Measurements from ENCODE around the gene DEXI. TPM values are rescaled to one million over a fixed set of nuclear protein-coding genes. Genes with fewer than 3 reads are reported as not detected.

Gene DEXI
- total and polyA plus RNA-seq, 2 of the 13 experiments (the other 11 are each of a cell fraction or from before 2014, with no cell fraction given), result 51.5 to 70.4 TPM

DNA sequence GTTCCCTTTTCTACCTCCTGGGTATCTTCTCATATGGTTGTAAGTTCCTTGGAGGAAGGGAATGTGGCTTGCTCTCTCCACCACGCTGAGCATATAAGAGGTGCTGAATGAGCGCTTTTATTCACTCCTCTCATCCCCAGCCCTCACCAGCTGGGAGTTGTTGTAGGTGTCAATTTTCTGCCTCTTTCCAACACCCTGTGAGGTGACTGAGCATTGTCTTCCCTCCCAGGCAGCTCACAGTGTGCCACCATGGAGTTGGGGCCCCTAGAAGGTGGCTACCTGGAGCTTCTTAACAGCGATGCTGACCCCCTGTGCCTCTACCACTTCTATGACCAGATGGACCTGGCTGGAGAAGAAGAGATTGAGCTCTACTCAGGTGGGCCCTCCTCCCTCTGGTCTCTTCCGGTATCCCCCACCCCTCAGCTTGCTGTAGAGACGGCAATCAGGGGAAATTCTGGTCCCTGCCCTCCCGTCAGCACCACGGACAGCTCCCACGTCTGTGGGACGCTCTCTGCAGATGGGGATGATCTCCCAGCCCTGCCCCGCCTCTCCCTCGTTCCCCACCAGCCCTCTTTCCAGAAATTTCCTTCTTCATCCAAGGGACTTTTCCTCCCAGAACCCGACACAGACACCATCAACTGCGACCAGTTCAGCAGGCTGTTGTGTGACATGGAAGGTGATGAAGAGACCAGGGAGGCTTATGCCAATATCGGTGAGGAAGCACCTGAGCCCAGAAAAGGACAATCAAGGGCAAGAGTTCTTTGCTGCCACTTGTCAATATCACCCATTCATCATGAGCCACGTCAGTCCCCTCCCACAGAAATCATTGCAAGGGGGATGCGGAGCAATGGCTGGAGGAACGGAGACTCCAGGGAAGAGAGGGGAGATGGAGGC lies 47.0 kb downstream of the DEXI start (continued):
- no peak for TF ChIP-seq EP300 (IDR thresholded peaks at IDR 0.05; ENCODE audit: low read depth in 2 of 2, low read length in 2 of 2)
- no peak for TF ChIP-seq EP300 (CRISPR knock-in tag; IDR thresholded peaks at IDR 0.05; ENCODE audit: borderline replicate concordance)
- TF ChIP-seq ZNF570 (CRISPR knock-in tag; IDR thresholded peaks at IDR 0.05; ENCODE audit: borderline replicate concordance), result no peak
- peak; percentile 96 for TF ChIP-seq NFKBIZ (CRISPR knock-in tag; IDR thresholded peaks at IDR 0.05)
- TF ChIP-seq, protein P1, sequence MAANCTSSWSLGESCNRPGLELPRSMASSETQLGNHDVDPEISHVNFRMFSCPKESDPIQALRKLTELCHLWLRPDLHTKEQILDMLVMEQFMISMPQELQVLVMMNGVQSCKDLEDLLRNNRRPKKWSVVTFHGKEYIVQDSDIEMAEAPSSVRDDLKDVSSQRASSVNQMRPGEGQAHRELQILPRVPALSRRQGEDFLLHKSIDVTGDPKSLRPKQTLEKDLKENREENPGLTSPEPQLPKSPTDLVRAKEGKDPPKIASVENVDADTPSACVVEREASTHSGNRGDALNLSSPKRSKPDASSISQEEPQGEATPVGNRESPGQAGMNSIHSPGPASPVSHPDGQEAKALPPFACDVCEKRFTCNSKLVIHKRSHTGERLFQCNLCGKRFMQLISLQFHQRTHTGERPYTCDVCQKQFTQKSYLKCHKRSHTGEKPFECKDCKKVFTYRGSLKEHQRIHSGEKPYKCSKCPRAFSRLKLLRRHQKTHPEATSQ (CRISPR knock-in tag; IDR thresholded peaks at IDR 0.05; ENCODE audit: borderline replicate concordance), result no peak
- TF ChIP-seq KLF15 (CRISPR knock-in tag; IDR thresholded peaks at IDR 0.05; ENCODE audit: borderline replicate concordance), result no peak
- no peak for TF ChIP-seq NCOR1 (IDR thresholded peaks at IDR 0.05; ENCODE audit: borderline replicate concordance, low read length)
- TF ChIP-seq, protein P2, sequence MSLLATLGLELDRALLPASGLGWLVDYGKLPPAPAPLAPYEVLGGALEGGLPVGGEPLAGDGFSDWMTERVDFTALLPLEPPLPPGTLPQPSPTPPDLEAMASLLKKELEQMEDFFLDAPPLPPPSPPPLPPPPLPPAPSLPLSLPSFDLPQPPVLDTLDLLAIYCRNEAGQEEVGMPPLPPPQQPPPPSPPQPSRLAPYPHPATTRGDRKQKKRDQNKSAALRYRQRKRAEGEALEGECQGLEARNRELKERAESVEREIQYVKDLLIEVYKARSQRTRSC (CRISPR knock-in tag; IDR thresholded peaks at IDR 0.05; ENCODE audit: low read depth), result peak; percentile 87; the same call in 1 of the 2 replicates
- peak; percentile 74 for TF ChIP-seq RXRB (CRISPR knock-in tag; IDR thresholded peaks at IDR 0.05; ENCODE audit: borderline replicate concordance)
- no peak for TF ChIP-seq RAD51 (IDR thresholded peaks at IDR 0.05; ENCODE audit: borderline replicate concordance)
- no peak for TF ChIP-seq ZNF180 (CRISPR knock-in tag; IDR thresholded peaks at IDR 0.05; ENCODE audit: borderline replicate concordance, low read depth)
- TF ChIP-seq CCDC6 (CRISPR knock-in tag; IDR thresholded peaks at IDR 0.05), result peak; percentile 77; the same call in 1 of the 2 replicates
- TF ChIP-seq, protein P3, sequence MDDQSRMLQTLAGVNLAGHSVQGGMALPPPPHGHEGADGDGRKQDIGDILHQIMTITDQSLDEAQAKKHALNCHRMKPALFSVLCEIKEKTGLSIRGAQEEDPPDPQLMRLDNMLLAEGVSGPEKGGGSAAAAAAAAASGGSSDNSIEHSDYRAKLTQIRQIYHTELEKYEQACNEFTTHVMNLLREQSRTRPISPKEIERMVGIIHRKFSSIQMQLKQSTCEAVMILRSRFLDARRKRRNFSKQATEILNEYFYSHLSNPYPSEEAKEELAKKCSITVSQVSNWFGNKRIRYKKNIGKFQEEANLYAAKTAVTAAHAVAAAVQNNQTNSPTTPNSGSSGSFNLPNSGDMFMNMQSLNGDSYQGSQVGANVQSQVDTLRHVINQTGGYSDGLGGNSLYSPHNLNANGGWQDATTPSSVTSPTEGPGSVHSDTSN (CRISPR knock-in tag; IDR thresholded peaks at IDR 0.05; ENCODE audit: borderline replicate concordance), result peak; percentile 85
- TF ChIP-seq MIER3 (CRISPR knock-in tag; IDR thresholded peaks at IDR 0.05; ENCODE audit: borderline replicate concordance), result peak; percentile 84; the same call in 1 of the 2 replicates
- TF ChIP-seq ZNF460 (CRISPR knock-in tag; IDR thresholded peaks at IDR 0.05; ENCODE audit: borderline replicate concordance), result no peak
- TF ChIP-seq NRL (CRISPR knock-in tag; IDR thresholded peaks at IDR 0.05; ENCODE audit: borderline replicate concordance), result peak; percentile 83; the same call in 1 of the 2 replicates
- TF ChIP-seq NR3C1 (CRISPR knock-in tag; IDR thresholded peaks at IDR 0.05), result no peak; the same call in 1 of the 2 replicates
- TF ChIP-seq MTF1 (CRISPR knock-in tag; IDR thresholded peaks at IDR 0.05), result peak; percentile 77; the same call in 1 of the 2 replicates
- peak; percentile 80; the same call in 1 of the 2 replicates for TF ChIP-seq ZNF672 (CRISPR knock-in tag; IDR thresholded peaks at IDR 0.05)
- TF ChIP-seq KDM3A (CRISPR knock-in tag; IDR thresholded peaks at IDR 0.05; ENCODE audit: low read depth), result 0 out of 2 replicates have a peak, but pooled peaks have one; percentile 35
- TF ChIP-seq ZNF605 (CRISPR knock-in tag; IDR thresholded peaks at IDR 0.05), result peak; percentile 92; the same call in 1 of the 2 replicates
- peak; percentile 77; the same call in 1 of the 2 replicates for TF ChIP-seq ZSCAN30 (CRISPR knock-in tag; IDR thresholded peaks at IDR 0.05)
- TF ChIP-seq ZNF431 (CRISPR knock-in tag; IDR thresholded peaks at IDR 0.05; ENCODE audit: borderline replicate concordance, low read depth), result peak; percentile 94
- TF ChIP-seq HIVEP1 (CRISPR knock-in tag; IDR thresholded peaks at IDR 0.05), result peak; percentile 58; the same call in 1 of the 2 replicates
- TF ChIP-seq ZNF143 (CRISPR knock-in tag; IDR thresholded peaks at IDR 0.05), result no peak
- no peak for TF ChIP-seq ZNF432 (CRISPR knock-in tag; IDR thresholded peaks at IDR 0.05; ENCODE audit: borderline replicate concordance)
- peak; percentile 45; the same call in 1 of the 2 replicates for TF ChIP-seq MTA1 (CRISPR knock-in tag; IDR thresholded peaks at IDR 0.05; ENCODE audit: borderline replicate concordance)
